Esophagus squamous epithelium (tissue), 5 donors: Measurements from ENCODE around the gene ATG10. TPM values are rescaled to one million over a fixed set of nuclear protein-coding genes. Genes with fewer than 3 reads are reported as not detected.
"Not testable (repeated sequence)": the region's sequence is repeated elsewhere in the genome, so short reads cannot be mapped to it uniquely, and the experiment has no call there.

Source experiments
- DNase-seq: peaks from one replicate; lab custom pipeline; 2025; lab: John Stamatoyannopoulos, UW
- H3K27ac ChIP-seq, 4 donors: fragments of 200-600 bp; sonication (generic); one replicate each; pipeline ENCODE4 v1.5.1; 2016 to 2019; ENCODE audit warnings: mild to moderate bottlenecking in 1 of 4
- H3K27me3 ChIP-seq, 4 donors: fragments of 200-600 bp; sonication (generic); 1 replicate in 3 of 4; 2 replicates in 1 of 4; pipeline versions ENCODE4 v1.5.1 to v1.6.0; 2017 to 2021; ENCODE audit warnings: antibody characterized with exemption in 1 of 4
- H3K36me3 ChIP-seq, 3 donors: fragments of 200-600 bp; sonication (generic); one replicate each; pipeline ENCODE4 v1.5.1; 2016 to 2019
- H3K4me1 ChIP-seq, 3 donors: fragments of 200-600 bp; sonication (generic); one replicate each; pipeline ENCODE4 v1.5.1; 2017 to 2019
- H3K4me3 ChIP-seq, 4 donors: fragments of 200-600 bp; sonication (generic); 1 replicate in 3 of 4; 2 replicates in 1 of 4; pipeline ENCODE4 v1.5.1; 2016 to 2019; ENCODE audit warnings: mild to moderate bottlenecking in 2 of 4, moderate library complexity in 1 of 4
- H3K9me3 ChIP-seq, 3 donors: fragments of 200-600 bp; sonication (generic); one replicate each; pipeline ENCODE4 v1.5.1; 2016 to 2019
- POLR2A ChIP-seq, 4 donors: fragments of 450-650 bp; IDR thresholded peaks; one replicate each; pipeline ENCODE4 v1.6.1; 2017; ENCODE audit warnings: antibody characterized with exemption in 4 of 4, mild to moderate bottlenecking in 4 of 4, moderate library complexity in 3 of 4
- WGBS, 2 donors: methylation state at CpG; one replicate each; pipeline ENCODE4 v1.1.5; 2018; 5-methylcytosine and 5-hydroxymethylcytosine counted together
- intact Hi-C: fragments of 100-400 bp; cut with DNase I; formaldehyde crosslinking; loops from one replicate; pipeline ENCODE4 v1.15.0; 2022
- total RNA-seq, 4 donors: library from RNA; depleted of rRNA; stranded (reverse); fragments of >200 nt; gene quantifications; one replicate each; pipeline ENCODE4 v1.1.0, GENCODE V29; 2016
- TF ChIP-seq, protein P1 (sequence below), 6 experiments: fragments of 450-650 bp in 4 of 6; fragments of 200-600 bp in 2 of 6; sonication (generic) in 2 of 6; IDR thresholded peaks; one replicate each; pipeline ENCODE4 v1.5.1; 2016 to 2019; ENCODE audit warnings: antibody characterized with exemption in 6 of 6, mild to moderate bottlenecking in 4 of 6, moderate library complexity in 4 of 6
- donor health status: DM: yes; HTN: yes; CAD: no.

ATG10 gene
- total RNA-seq, 4 donors from 2014 or later = 3.1 to 7.8 (median 6.1) TPM

DNA sequence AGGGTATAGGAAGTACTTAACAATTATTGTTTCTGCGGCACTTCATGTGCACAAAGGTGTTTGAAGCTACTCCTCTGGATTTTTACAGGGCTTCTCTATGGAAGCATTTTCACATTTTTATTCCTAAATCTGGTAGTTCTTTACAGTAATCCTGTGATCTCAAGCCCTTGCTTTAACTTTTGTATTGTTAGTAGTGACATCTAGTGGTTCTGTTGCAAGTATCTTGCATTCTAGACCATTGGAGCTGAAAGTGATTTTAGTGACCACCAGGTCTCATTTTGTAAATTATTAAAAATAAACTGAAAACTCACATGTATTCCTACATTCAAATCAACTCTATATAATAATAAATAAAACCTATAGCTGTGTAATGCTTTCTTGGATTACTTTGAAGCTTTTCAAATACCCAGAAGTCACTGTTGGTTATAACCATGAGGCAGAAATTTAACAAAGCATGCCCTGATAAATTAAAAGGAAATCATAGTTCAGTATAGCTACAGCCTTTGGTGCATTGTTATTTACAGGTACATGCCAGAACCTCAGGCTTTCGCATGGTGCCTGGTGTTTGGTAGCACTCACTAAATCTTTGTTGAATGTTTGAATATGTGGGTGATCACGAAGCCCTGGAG, 287.5 kb downstream of the ATG10 start:
- no peak for DNase-seq
- no peaks in the 10 kb centered on the region for H3K27me3 ChIP-seq
- no peaks in the 10 kb centered on the region for H3K9me3 ChIP-seq
- no peak overlapping the region for H3K4me3 ChIP-seq
- H3K36me3 ChIP-seq = no peaks in the 10 kb centered on the region
- 76 to 87% methylated on average over 3 of the region's 3 CpGs for WGBS, 2 donors
- no peaks in the 10 kb centered on the region for H3K4me1 ChIP-seq
- intact Hi-C loops = no loop called here
- H3K27ac ChIP-seq = no peak overlapping the region
- TF ChIP-seq, protein P1, sequence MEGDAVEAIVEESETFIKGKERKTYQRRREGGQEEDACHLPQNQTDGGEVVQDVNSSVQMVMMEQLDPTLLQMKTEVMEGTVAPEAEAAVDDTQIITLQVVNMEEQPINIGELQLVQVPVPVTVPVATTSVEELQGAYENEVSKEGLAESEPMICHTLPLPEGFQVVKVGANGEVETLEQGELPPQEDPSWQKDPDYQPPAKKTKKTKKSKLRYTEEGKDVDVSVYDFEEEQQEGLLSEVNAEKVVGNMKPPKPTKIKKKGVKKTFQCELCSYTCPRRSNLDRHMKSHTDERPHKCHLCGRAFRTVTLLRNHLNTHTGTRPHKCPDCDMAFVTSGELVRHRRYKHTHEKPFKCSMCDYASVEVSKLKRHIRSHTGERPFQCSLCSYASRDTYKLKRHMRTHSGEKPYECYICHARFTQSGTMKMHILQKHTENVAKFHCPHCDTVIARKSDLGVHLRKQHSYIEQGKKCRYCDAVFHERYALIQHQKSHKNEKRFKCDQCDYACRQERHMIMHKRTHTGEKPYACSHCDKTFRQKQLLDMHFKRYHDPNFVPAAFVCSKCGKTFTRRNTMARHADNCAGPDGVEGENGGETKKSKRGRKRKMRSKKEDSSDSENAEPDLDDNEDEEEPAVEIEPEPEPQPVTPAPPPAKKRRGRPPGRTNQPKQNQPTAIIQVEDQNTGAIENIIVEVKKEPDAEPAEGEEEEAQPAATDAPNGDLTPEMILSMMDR (IDR thresholded peaks at IDR 0.05) = peak in 2 of 6 experiments; percentile 26 to 32
- TF ChIP-seq POLR2A (IDR thresholded peaks at IDR 0.05) = no peak

DNA sequence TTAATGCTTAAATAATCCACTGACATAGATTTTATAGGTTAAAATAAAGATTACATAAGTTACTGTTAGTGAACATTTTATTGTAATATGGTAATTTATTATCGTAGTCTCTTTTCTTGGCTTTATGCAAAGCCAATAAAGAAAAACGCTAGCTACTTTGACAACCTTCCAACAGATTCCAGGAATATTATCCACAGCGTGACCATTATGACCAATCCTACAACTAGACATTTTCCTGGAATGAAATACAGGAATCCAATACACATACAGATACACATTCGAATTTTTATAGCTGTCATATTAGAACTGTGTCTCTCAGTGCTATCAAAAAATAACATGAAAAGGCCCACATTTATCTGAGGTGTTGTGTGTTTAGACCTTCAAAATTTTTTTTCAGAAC, 293.2 kb downstream of the ATG10 start:
- intact Hi-C loops = no loop called here
- H3K9me3 ChIP-seq = peaks cover 0 to 12% (median 0%) of the 10 kb centered on the region in 3 donors
- TF ChIP-seq POLR2A (IDR thresholded peaks at IDR 0.05) = no peak
- TF ChIP-seq, protein P1 (IDR thresholded peaks at IDR 0.05) = no peak
- 59 to 60% methylated on average over 4 of the region's 4 CpGs for WGBS, 2 donors
- H3K36me3 ChIP-seq = peaks cover 0 to 6% (median 0%) of the 10 kb centered on the region in 3 donors
- H3K27me3 ChIP-seq = no peaks in the 10 kb centered on the region
- DNase-seq = no peak
- no peaks in the 10 kb centered on the region for H3K4me1 ChIP-seq
- no peak overlapping the region for H3K4me3 ChIP-seq
- H3K27ac ChIP-seq = no peak overlapping the region

DNA sequence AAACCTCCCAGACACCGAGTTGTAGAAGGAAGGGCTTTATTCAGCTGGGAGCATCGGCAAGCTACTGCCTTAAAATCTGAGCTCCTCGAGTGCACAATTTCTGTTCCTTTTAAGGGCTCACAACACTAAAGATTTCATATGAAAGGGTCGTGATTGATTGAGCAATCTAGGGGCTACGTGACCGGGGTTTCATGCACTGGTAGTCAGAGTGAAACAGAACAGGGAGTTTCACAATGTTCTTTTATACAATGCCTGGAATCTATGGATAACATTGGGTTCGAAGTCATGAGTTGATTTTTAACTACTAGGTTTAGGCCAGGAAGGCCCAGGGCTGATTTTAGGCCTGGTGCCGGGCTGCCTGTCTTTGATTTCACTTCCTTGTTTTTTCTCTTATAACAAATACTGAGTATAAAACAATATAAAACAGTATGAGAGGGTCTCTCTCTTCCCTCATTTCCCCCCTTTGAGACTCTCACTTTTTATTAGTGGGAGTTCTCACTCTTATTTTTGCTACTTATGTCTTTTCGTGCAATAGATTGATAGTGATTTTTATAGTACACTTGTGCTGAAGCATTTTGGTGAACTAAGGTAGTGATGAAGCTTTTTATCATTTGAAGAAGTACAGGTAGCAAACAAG, 295.6 kb downstream of the ATG10 start:
- DNase-seq, H3K4me1 ChIP-seq, H3K4me3 ChIP-seq, H3K27me3 ChIP-seq, H3K36me3 ChIP-seq, H3K27ac ChIP-seq, intact Hi-C loops: not testable (repeated sequence)
- 84 to 92% methylated on average over 6 to 9 of the region's 9 CpGs for WGBS, 2 donors
- peaks cover 0 to 12% (median 0%) of the 10 kb centered on the region in 3 donors for H3K9me3 ChIP-seq

DNA sequence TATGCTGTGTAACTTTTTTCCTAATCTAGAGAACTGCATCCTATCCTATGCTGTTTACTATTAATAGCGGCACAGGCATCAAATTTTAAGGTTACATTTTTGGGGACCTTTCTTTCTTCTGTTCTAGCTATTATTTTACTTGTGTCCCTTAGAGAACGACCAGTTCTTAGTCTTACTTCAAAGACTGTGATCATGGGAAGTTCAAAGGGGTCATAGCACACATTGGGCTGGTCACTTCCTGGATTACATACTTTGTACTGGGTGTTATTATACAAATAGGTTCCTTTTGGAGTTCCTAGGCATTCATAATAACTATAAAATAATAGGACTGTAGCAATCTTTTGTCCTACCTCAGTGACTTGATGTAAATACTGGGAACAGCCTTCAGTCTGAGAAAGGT, 297.5 kb downstream of the ATG10 start:
- H3K4me3 ChIP-seq, DNase-seq, H3K27me3 ChIP-seq, intact Hi-C loops, H3K4me1 ChIP-seq: not testable (repeated sequence)
- WGBS, 2 donors = 87 to 90% methylated on average over 2 of the region's 2 CpGs
- Histone ChIP-seq H3K27ac (peak overlapping the region in 1 of 4 donors; percentile 30), H3K9me3 (peaks cover 0 to 12% (median 0%) of the 10 kb centered on the region in 3 donors), H3K36me3 (peaks cover 3 to 23% (median 3%) of the 10 kb centered on the region in 3 donors)

DNA sequence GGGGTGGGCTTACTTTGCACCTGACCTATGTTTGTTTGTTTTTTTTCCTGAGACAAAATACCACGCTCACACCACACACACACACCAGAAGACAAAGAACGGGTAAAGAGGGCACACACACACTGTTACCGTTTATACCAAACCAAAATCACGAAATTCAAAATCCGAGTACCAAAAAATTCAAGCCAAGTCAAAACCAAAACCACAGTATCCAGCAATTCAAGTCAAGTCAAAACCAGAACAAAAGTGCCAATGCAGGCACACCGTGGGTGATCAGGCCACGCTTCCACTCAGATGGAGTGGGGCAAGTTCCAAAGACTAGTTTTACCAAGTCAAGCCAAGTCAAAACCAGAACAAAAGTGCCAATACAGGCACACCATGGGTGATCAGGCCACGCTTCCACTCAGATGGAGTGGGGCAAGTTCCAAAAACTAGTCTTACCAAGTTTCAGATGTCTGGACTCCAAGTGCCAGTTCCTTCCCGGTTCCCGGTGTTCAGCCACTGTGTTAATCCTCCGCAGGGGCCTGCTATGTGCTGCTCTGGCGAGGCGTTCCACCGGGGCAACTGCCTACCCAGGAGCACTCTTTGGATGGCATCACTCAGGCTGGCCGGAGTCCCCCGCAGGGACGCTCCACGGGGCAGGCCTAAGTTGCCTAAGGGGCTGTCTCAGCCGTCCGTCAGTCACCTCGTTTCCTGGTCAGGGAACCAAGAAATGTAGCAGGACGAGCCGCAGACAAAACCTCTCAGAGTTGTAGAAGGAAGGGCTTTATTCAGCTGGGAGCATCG, 300.9 kb downstream of the ATG10 start:
- 80 to 83% methylated on average over 10 to 11 of the region's 24 CpGs for WGBS, 2 donors
- H3K27ac ChIP-seq, H3K27me3 ChIP-seq, H3K9me3 ChIP-seq, H3K4me3 ChIP-seq, intact Hi-C loops, DNase-seq: not testable (repeated sequence)
- H3K36me3 ChIP-seq = peaks cover 11 to 49% (median 14%) of the 10 kb centered on the region in 3 donors
- H3K4me1 ChIP-seq = peaks cover 4 to 15% (median 9%) of the 10 kb centered on the region in 3 donors

DNA sequence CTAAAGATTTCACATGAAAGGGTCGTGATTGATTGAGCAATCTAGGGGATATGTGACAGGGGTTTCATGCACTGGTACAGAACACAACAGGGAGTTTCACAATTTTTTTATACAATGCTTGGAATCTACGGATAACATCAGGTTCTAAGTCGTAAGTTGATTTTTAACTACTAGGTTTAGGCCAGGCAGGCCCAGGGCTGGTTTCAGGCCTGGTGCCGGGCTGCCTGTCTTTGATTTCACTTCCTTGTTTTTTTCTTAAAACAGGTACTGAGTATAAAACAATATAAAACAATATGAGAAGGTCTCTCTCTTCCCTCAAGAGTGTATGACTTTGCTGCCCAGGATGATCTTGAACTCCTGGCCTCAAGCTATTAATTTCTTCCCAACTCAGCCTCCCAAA, 301.6 kb downstream of the ATG10 start:
- intact Hi-C loops, DNase-seq, H3K27me3 ChIP-seq, H3K27ac ChIP-seq, H3K9me3 ChIP-seq, H3K4me3 ChIP-seq: not testable (repeated sequence)
- 67 to 81% methylated on average over 4 of the region's 4 CpGs for WGBS, 2 donors
- peaks cover 11 to 49% (median 14%) of the 10 kb centered on the region in 3 donors for H3K36me3 ChIP-seq
- peaks cover 4 to 15% (median 9%) of the 10 kb centered on the region in 3 donors for H3K4me1 ChIP-seq
